Sigmoid colon (tissue), 4 donors: ENCODE data around the gene FAT4.

Source experiments
- EP300 ChIP-seq, 4 donors: sonication (generic); formaldehyde crosslinking; IDR thresholded peaks; one replicate each; pipeline ENCODE4 v1.6.1; 2017; ENCODE audit warnings: antibody characterized with exemption in 4 of 4
- POLR2A ChIP-seq, 2 donors: fragments of 450-650 bp; IDR thresholded peaks; one replicate each; pipeline ENCODE4 v1.6.1; 2016; ENCODE audit warnings: antibody characterized with exemption in 2 of 2, mild to moderate bottlenecking in 2 of 2, moderate library complexity in 2 of 2
- POLR2AphosphoS5 ChIP-seq, 4 donors: sonication (generic); formaldehyde crosslinking; IDR thresholded peaks; one replicate each; pipeline ENCODE4 v1.6.1; 2017; ENCODE audit warnings: antibody characterized with exemption in 4 of 4
- TF ChIP-seq, protein P1 (sequence below), 4 experiments: fragments of 450-650 bp in 3 of 4; fragments of 200-600 bp in 1 of 4; IDR thresholded peaks; one replicate each; pipeline ENCODE4 v1.5.1; 2016 to 2019; ENCODE audit warnings: antibody characterized with exemption in 4 of 4, mild to moderate bottlenecking in 3 of 4, moderate library complexity in 2 of 4

GRCh38 chr4:125267630-125268029, 47.1 kb upstream of the FAT4 start:
- TF ChIP-seq, protein P1, sequence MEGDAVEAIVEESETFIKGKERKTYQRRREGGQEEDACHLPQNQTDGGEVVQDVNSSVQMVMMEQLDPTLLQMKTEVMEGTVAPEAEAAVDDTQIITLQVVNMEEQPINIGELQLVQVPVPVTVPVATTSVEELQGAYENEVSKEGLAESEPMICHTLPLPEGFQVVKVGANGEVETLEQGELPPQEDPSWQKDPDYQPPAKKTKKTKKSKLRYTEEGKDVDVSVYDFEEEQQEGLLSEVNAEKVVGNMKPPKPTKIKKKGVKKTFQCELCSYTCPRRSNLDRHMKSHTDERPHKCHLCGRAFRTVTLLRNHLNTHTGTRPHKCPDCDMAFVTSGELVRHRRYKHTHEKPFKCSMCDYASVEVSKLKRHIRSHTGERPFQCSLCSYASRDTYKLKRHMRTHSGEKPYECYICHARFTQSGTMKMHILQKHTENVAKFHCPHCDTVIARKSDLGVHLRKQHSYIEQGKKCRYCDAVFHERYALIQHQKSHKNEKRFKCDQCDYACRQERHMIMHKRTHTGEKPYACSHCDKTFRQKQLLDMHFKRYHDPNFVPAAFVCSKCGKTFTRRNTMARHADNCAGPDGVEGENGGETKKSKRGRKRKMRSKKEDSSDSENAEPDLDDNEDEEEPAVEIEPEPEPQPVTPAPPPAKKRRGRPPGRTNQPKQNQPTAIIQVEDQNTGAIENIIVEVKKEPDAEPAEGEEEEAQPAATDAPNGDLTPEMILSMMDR (IDR thresholded peaks at IDR 0.05): no peak
- TF ChIP-seq EP300 (IDR thresholded peaks at IDR 0.05) (no peak), POLR2AphosphoS5 (IDR thresholded peaks at IDR 0.05) (no peak), POLR2A (IDR thresholded peaks at IDR 0.05) (no peak)
